ENCODE measurements around the gene ARPC4.
A peak's percentile ranks its signal among the peaks of the same experiment; 100 is the strongest.
"Not testable (repeated sequence)": the region's sequence is repeated elsewhere in the genome, so short reads cannot be mapped to it uniquely, and the experiment has no call there.

The ARPC4 gene

GRCh38 chr3:9770276-9770812, 22.5 kb upstream of the ARPC4 start:
- no peak for DNase-seq (ENCODE audit: low read depth)

- not testable (repeated sequence) for DNase-seq (ENCODE audit: low read depth)
Observed at GRCh38 chr3:9771007-9771406, 21.9 kb upstream of the ARPC4 start.

GRCh38 chr3:9776896-9777693, 15.8 kb upstream of the ARPC4 start:
- no peak for DNase-seq (ENCODE audit: low read depth)

GRCh38 chr3:9777694-9778021, 15.2 kb upstream of the ARPC4 start:
- no peak for DNase-seq (ENCODE audit: low read depth)

GRCh38 chr3:9778143-9779074, 14.5 kb upstream of the ARPC4 start:
- peak; percentile 44 for DNase-seq (ENCODE audit: low read depth)

GRCh38 chr3:9779075-9779593, 13.7 kb upstream of the ARPC4 start:
- DNase-seq (ENCODE audit: low read depth), result no peak

GRCh38 chr3:9779721-9780457, 13.0 kb upstream of the ARPC4 start:
- no peak for DNase-seq (ENCODE audit: low read depth)

- DNase-seq (ENCODE audit: low read depth), result no peak
Observed at GRCh38 chr3:9780458-9780812, 12.4 kb upstream of the ARPC4 start.

GRCh38 chr3:9780910-9781309, 12.0 kb upstream of the ARPC4 start:
- DNase-seq (ENCODE audit: low read depth), result no peak

- no peak for DNase-seq (ENCODE audit: low read depth)
Observed at GRCh38 chr3:9781551-9781950, 11.3 kb upstream of the ARPC4 start.

GRCh38 chr3:9781978-9782603, 10.8 kb upstream of the ARPC4 start:
- DNase-seq (ENCODE audit: low read depth), result no peak

GRCh38 chr3:9782770-9783169, 10.1 kb upstream of the ARPC4 start:
- no peak for DNase-seq (ENCODE audit: low read depth)

- no peak for DNase-seq (ENCODE audit: low read depth)
Observed at GRCh38 chr3:9783954-9784353, 8.9 kb upstream of the ARPC4 start.

- DNase-seq (ENCODE audit: low read depth), result no peak
Observed at GRCh38 chr3:9784965-9785364, 7.9 kb upstream of the ARPC4 start.

- DNase-seq (ENCODE audit: low read depth), result no peak
Observed at GRCh38 chr3:9785602-9786001, 7.3 kb upstream of the ARPC4 start.

- no peak for DNase-seq (ENCODE audit: low read depth)
Observed at GRCh38 chr3:9786209-9786739, 6.6 kb upstream of the ARPC4 start.

- DNase-seq (ENCODE audit: low read depth), result no peak
Observed at GRCh38 chr3:9786825-9787669, 5.8 kb upstream of the ARPC4 start.

- DNase-seq (ENCODE audit: low read depth), result no peak
Observed at GRCh38 chr3:9787714-9788113, 5.2 kb upstream of the ARPC4 start.

GRCh38 chr3:9791127-9791526, 1.8 kb upstream of the ARPC4 start:
- DNase-seq (ENCODE audit: low read depth), result no peak

GRCh38 chr3:9791790-9792404, 985 bp upstream of the ARPC4 start:
- DNase-seq (ENCODE audit: low read depth), result no peak

Data from non-pigmented ciliary epithelial cell (primary cell).